Astrocyte (in vitro differentiated cells and primary cell): ENCODE measurements around the gene PBOV1.

Experiments
- EZH2 ChIP-seq: IDR thresholded peaks from 2 replicates; pipeline ENCODE4 v1.6.1; 2012; ENCODE audit warnings: mild to moderate bottlenecking, low read length, inconsistent platforms; ENCODE audit not compliant: insufficient read depth
- TF ChIP-seq, protein P1 (sequence below): IDR thresholded peaks from 2 replicates; pipeline ENCODE4 v1.5.1; 2011; ENCODE audit warnings: low read depth, mild to moderate bottlenecking, inconsistent platforms, low read length, moderate library complexity; ENCODE audit not compliant: insufficient read depth

DNA sequence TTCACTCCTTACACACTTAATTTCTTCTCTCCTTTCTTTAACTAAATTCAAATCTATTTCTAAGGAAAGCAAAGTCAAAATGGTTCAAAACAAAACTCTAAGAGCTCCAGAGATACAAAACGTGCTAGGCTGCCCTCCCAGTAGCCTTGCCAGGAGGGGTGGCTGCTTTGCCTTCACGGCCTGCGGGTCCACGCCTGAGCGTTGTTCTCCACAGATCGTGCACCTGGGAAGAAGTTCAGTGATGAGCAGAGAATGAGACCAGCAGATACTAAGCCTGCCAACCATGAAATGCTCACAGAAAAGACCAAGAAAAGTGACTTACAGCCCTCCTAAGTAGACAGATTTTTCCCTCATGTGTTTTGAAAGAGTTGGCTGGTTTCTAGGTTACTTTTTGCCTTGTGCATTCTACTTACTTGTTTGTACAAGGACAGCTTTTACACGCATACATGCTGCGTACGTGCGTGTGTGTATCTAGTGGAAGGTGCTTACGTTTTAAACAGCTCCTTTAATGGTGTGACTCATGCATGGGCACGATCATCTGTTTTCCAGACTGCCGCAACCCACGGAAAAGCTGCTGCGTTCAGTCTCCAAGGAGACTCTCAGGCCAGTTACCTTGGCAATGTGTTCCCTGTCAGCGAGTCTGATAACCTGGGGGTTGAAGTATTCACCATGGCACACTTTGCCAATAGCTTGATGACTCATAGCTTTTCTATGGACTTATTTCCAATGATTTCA is 32.4 kb upstream of the PBOV1 start:
- TF ChIP-seq, protein P1, sequence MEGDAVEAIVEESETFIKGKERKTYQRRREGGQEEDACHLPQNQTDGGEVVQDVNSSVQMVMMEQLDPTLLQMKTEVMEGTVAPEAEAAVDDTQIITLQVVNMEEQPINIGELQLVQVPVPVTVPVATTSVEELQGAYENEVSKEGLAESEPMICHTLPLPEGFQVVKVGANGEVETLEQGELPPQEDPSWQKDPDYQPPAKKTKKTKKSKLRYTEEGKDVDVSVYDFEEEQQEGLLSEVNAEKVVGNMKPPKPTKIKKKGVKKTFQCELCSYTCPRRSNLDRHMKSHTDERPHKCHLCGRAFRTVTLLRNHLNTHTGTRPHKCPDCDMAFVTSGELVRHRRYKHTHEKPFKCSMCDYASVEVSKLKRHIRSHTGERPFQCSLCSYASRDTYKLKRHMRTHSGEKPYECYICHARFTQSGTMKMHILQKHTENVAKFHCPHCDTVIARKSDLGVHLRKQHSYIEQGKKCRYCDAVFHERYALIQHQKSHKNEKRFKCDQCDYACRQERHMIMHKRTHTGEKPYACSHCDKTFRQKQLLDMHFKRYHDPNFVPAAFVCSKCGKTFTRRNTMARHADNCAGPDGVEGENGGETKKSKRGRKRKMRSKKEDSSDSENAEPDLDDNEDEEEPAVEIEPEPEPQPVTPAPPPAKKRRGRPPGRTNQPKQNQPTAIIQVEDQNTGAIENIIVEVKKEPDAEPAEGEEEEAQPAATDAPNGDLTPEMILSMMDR, result no peak
- TF ChIP-seq EZH2, result no peak
